PFSK-1 (cell line): ENCODE data around the gene TMPRSS4.

Source experiments
- FOXP2 ChIP-seq: optimal IDR thresholded peaks from 2 replicates; pipeline ENCODE3; 2011; ENCODE audit warnings: borderline replicate concordance, control low read depth, inconsistent platforms; ENCODE audit not compliant: insufficient read depth; ENCODE audit errors: extremely low read length, extremely low read depth
- POLR2AphosphoS5 ChIP-seq: IDR thresholded peaks from 2 replicates; pipeline ENCODE4 v1.6.1; 2012; ENCODE audit warnings: low read depth, mild to moderate bottlenecking, control low read depth, low read length, moderate library complexity
- SIN3A ChIP-seq: IDR thresholded peaks from 2 replicates; pipeline ENCODE4 v1.6.1; 2012; ENCODE audit warnings: mild to moderate bottlenecking, low read length, moderate library complexity, borderline replicate concordance; ENCODE audit not compliant: insufficient read depth
- TAF1 ChIP-seq: IDR thresholded peaks from 2 replicates; pipeline ENCODE4 v1.6.1; 2012; ENCODE audit warnings: low read length, control low read depth, borderline replicate concordance; ENCODE audit not compliant: insufficient read depth
- TF ChIP-seq, protein P1 (sequence below), 2 experiments: IDR thresholded peaks; 2 replicates each; pipeline versions ENCODE4 v1.6.1 to v1.8.0; 2011 to 2012; ENCODE audit warnings: low read depth in 2 of 2, low read length in 2 of 2, control low read depth in 1 of 2, inconsistent platforms in 1 of 2, mild to moderate bottlenecking in 1 of 2, moderate library complexity in 1 of 2; ENCODE audit not compliant: insufficient read depth in 1 of 2

Gene TMPRSS4

DNA sequence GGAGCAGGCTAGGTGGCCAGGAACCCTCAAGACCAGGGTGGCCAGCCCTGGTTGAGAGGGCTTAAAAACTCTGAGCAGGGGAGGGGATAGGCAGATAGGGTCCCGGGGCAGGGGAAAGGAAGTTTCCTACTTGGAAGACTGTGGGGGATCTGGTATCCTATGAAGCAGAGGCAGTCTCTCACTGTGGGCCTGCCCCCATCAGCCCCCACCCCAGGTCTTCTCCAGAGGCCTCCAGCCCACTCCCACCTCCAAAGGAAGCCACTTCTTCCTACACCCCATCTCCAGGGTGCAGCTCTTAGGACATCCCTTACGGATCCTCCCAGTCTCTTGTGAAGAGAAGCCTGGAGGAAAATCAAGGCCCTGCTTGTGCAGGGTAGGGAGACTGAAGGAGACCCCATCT lies 59.5 kb downstream of the TMPRSS4 start:
- TF ChIP-seq, protein P1, sequence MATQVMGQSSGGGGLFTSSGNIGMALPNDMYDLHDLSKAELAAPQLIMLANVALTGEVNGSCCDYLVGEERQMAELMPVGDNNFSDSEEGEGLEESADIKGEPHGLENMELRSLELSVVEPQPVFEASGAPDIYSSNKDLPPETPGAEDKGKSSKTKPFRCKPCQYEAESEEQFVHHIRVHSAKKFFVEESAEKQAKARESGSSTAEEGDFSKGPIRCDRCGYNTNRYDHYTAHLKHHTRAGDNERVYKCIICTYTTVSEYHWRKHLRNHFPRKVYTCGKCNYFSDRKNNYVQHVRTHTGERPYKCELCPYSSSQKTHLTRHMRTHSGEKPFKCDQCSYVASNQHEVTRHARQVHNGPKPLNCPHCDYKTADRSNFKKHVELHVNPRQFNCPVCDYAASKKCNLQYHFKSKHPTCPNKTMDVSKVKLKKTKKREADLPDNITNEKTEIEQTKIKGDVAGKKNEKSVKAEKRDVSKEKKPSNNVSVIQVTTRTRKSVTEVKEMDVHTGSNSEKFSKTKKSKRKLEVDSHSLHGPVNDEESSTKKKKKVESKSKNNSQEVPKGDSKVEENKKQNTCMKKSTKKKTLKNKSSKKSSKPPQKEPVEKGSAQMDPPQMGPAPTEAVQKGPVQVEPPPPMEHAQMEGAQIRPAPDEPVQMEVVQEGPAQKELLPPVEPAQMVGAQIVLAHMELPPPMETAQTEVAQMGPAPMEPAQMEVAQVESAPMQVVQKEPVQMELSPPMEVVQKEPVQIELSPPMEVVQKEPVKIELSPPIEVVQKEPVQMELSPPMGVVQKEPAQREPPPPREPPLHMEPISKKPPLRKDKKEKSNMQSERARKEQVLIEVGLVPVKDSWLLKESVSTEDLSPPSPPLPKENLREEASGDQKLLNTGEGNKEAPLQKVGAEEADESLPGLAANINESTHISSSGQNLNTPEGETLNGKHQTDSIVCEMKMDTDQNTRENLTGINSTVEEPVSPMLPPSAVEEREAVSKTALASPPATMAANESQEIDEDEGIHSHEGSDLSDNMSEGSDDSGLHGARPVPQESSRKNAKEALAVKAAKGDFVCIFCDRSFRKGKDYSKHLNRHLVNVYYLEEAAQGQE (IDR thresholded peaks at IDR 0.05; ENCODE audit: insufficient read depth in 1 of 2, low read depth in 2 of 2, low read length in 2 of 2), result no peak
- TF ChIP-seq SIN3A (no peak), POLR2AphosphoS5 (no peak)

DNA sequence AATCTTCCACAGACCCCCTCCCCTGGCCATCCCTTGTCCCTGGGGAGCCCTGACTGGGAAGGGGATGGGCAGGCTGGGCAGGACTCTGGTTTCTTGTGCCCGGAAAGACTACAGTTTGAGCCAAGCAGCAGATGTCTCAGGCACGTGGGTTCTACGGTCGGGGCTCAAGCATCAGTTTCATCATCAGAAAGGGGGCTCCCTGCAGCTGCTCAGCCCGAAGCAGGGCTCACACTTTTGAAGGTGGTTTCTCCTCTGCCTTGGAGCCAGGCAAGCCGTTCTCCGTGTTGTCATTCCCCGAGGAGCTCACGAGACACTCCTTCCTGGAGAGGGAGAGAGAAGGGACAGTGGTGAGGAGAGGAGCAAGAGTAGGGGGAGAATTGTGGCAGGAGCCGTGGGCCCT lies 59.9 kb downstream of the TMPRSS4 start:
- TF ChIP-seq SIN3A (no peak), FOXP2 (no peak), POLR2AphosphoS5 (no peak), TAF1 (no peak)
- TF ChIP-seq, protein P1 (IDR thresholded peaks at IDR 0.05; ENCODE audit: insufficient read depth in 1 of 2, low read depth in 2 of 2, low read length in 2 of 2), result no peak

DNA sequence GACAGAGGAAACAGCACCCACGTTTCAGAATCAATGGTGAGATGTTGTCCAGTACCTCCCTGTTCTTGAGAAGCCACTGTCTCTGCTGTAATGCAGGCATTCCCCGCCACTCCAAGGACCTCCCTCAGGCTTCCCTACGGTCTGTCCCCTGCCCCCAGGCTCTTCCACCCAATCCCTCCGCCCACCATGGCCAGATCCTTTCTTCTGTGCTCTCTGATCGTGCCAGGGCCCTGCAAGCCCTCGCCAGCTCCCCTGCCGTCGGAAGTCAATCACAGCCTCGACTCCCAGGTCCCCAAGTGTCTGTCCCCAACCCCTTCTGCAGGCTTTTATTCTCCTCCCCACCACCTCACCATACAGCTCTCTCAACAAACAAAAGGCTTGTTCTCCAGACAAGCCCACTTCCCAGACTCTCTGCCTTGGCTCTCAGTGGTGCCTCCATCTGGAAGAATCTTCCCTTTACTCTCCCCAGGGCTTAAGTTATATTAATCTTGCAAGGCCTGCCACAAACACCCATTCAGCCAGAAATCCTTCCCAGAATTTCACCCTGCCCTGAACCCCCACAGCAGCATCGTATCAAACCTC lies 62.1 kb downstream of the TMPRSS4 start:
- no peak for TF ChIP-seq POLR2AphosphoS5
- TF ChIP-seq SIN3A, result no peak
- TF ChIP-seq TAF1, result no peak
- TF ChIP-seq FOXP2, result no peak
- TF ChIP-seq, protein P1 (IDR thresholded peaks at IDR 0.05; ENCODE audit: insufficient read depth in 1 of 2, low read depth in 2 of 2, low read length in 2 of 2), result no peak

DNA sequence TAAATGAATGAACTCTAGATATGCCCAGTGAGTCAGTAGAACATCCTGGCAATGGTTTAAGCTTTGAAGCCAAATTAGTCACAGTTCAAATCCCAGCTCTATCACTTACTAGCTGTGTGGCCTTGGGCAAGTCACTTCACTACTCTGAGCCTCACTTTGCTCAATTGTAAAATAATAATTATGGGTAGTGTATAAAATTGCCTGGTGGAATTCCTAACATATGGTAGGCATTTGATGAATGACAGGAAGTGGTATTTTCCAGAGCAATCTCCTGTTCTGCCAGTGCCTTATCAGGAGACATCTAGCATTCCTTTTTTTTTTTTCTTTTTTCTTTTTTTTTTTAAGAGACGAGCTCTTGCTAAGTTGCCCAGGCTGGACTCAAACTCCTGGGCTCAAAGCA lies 62.7 kb downstream of the TMPRSS4 start:
- TF ChIP-seq TAF1 (no peak), POLR2AphosphoS5 (no peak), FOXP2 (no peak), SIN3A (no peak)
- TF ChIP-seq, protein P1 (IDR thresholded peaks at IDR 0.05; ENCODE audit: insufficient read depth in 1 of 2, low read depth in 2 of 2, low read length in 2 of 2), result no peak

DNA sequence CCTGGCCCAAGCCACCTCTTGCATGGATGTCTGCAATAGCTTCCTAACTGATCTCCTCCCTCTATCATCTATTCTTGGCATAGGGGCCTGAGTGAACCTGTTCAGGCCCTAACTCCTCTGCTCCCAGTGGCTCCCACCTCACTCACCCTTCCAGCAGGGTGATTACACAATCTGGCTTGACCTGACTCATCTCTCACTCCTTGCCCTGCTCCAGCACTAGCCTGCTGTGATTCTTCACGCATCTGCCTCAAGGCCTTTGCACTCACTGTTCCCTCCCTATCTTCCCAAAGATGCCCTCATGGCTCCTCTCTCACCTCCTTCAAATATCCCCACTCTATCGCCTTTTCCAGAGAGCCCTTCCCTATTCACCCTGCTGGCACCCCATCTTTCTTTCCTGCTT lies 65.2 kb downstream of the TMPRSS4 start:
- no peak for TF ChIP-seq SIN3A
- no peak for TF ChIP-seq POLR2AphosphoS5
- TF ChIP-seq, protein P1 (IDR thresholded peaks at IDR 0.05; ENCODE audit: insufficient read depth in 1 of 2, low read depth in 2 of 2, low read length in 2 of 2), result no peak
- TF ChIP-seq FOXP2, result no peak
- no peak for TF ChIP-seq TAF1
